HG03025 (cell line): ENCODE measurements around the gene RAB11FIP2.

ENCODE experiments used
- ATAC-seq: cut with Tn5 transposase; IDR thresholded peaks from one replicate; pipeline ENCODE4 v1.9.1; 2021; ENCODE audit warnings: mild to moderate bottlenecking, moderate library complexity; ENCODE audit not compliant: unreplicated experiment, low FRiP score

RAB11FIP2 gene

DNA sequence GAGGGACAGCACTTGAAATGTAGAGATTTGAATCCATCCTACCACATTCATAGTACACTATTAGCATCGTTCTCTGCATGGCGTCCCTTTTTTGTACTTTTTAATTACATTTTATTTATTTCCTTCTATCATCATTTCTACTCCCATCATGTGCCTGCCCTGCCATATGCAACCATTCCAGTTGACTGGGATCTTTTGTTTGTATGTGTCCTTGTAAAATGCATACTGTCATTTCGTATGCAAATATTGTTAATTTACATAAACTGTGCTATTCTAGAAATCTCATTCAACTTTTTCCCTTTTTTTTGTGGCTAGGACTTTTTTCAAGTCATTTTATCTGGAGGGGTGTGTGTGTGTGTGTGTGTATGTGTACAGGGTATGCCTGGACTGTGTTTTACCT lies 57.9 kb downstream of the RAB11FIP2 start:
- ATAC-seq: no peak

DNA sequence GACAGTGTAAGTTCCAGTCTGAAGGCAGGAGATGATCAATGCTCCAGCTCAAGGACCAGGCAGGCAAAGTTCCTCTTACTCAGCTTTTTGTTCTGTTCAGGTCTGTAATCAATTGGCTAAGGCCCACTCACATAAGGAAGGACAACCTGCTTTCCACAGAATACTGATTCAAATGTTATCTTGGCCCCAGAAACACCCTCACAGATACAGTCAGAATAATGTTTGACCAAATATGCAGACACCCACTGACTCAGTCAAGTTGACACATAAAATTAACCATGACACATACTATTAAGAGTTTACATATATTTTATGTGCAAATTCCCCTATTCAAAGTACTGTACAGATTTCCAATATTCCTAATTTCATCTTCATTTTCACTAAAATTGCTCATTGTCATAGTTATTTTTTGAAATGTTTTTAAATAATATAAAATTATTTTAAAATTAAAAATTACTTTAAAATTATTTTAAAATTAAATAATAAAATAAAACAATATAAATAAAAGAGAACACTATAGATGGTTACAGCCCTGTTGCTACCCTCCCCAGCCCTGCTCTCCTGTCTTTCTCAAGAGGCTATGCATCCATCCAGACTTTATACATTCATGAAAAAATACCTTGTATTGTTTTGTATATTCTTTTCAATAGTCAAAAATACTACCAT lies 59.4 kb downstream of the RAB11FIP2 start:
- no peak for ATAC-seq

GRCh38 chr10:117983961-117984360 lies 62.8 kb downstream of the RAB11FIP2 start:
- no peak for ATAC-seq

- no peak for ATAC-seq
These were observed 65.7 kb downstream of the RAB11FIP2 start for GRCh38 chr10:117980755-117981702.

DNA sequence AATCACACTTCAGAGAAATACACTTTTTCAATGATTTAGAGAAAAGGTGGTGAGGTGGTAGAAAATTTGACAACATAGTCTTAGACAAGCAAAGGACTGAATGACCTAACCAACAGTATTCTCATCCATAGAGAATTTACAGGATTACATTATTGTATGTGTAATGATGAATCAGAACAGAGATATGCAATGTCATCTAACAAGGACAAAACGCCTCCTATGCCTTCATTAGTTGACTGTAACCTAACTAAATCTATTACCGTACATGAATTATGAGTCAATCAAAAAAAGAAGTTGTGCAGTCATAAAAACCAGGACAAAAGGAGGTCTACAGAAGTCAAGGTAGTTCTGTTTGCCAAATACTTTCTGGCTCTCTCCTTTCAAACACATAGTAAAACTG lies 66.5 kb downstream of the RAB11FIP2 start:
- no peak for ATAC-seq

DNA sequence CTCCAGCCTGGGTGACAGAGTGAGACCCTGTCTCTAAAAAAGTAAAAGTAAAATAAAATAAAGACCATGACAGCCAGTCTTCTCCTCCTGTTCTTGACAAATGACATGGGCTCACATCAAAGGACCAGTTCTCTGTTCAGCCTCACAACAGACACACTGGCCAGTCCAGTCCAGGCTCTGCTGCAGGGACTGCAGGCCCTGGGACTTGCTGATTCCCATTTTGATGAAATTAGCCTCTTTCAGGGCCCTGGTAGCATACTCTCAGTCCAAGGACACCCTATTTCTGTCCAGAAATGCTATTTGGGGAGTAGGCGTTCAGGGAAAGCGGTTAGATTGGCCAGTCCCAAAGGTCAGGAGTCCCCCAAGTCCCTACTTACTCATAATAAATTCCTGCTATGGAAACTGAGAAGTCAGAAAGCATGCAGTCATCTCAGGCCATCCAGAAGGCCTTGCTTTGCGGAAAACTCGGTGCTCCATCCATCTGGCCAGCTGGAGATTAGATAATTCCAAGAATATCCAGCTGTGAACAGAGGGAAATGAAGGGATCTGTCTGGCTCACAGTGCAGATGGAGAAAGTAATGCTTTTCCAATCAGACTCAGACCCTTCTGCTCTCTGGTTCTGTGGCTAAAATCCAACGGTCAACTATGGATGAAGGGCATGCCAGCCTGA lies 74.4 kb downstream of the RAB11FIP2 start:
- ATAC-seq: no peak

DNA sequence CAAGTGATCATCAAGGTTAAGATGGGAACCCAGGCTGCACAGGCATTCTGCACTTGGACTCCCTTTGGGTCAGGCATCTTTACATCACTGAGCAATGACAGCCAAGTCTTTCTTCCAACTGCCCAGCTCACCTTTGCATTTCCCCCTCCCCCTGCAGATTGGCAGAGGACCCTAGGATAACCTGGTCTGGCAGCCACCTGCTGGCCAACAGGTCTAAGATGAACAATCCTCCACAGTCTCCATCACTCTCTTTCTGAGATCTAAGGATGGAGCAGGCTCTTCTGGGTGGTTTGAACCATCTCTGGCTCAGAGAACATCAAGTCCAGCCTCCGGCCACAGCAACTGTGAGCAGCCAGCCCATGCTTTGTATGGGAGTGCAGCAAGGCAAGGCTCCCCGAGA lies 75.8 kb downstream of the RAB11FIP2 start:
- no peak for ATAC-seq

DNA sequence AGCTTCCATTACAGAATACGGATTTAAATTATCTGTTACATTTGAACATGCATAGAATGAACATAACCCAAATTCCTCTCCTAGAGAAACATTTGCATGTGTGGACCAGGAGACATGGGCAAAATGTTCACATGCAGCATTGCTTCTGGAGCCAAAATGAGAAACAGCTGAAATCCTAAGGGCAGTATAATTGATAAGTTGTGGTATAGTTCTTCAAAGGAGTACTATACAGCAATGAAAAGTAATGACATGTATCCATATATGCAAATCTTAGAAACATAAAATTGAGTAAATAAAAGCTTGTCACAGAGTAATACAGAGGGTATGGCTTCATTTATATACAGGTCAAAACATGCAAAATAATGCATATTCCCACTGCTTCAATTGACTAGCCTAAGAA lies 77.1 kb downstream of the RAB11FIP2 start:
- ATAC-seq: no peak

GRCh38 chr10:117968354-117969182 lies 78.2 kb downstream of the RAB11FIP2 start:
- no peak for ATAC-seq

DNA sequence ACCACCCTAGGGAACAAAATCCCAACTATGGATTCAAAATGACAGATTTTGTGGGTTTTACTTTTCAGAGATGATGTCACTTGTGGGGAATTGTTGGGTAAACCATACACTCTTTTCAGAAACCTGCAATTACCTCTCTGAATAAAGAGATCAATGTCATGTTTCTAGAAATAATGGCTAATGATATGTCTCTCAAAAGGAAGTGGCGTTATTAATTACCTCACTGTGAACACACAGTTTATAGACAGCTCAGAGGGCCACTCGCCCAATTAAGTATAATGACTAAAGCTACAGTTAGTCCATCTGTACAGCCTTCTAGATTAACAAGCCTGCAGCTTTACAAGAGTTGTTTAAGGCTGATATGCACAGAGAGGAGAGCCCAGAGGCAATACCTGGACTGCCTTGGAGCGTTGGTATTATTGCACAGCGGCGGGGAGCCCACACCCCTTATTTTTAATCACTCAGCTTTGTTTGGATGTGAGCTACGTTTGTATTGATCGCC lies 79.5 kb downstream of the RAB11FIP2 start:
- ATAC-seq: no peak

- no peak for ATAC-seq
These were observed 80.8 kb downstream of the RAB11FIP2 start for GRCh38 chr10:117965984-117966383.

GRCh38 chr10:117964536-117964935 lies 82.2 kb downstream of the RAB11FIP2 start:
- no peak for ATAC-seq

- ATAC-seq: no peak
These were observed 86.3 kb downstream of the RAB11FIP2 start for GRCh38 chr10:117960345-117960935.

DNA sequence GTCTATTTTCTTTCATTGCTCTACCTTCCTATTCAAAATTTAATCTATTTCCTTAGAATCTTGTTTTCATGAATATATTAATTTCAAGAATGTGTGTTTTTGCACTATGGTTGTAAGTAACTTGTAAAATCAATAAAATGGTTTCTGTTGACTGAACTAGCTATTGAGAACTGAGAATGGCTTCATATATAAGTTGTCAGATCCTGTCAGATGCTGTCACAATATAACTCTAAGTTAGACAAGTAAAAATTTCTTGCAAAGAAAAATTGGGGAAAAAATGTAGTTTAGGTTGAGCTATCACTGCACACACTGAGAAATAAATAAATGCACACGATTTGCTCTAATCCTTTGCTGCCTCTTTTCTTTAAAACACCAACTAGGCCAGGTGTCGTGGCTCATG lies 89.8 kb downstream of the RAB11FIP2 start:
- ATAC-seq: no peak

GRCh38 chr10:117955176-117955575 lies 91.6 kb downstream of the RAB11FIP2 start:
- ATAC-seq: no peak
